Astrocyte of the cerebellum (primary cell): ENCODE measurements around the gene PPP2R1B.
"Not testable (repeated sequence)": the region's sequence is repeated elsewhere in the genome, so short reads cannot be mapped to it uniquely, and the experiment has no call there.

Experiments
- DNase-seq: peaks from one replicate; pipeline ENCODE4 v3.0.0-alpha.2; 2011; ENCODE audit warnings: low read depth
- H3K4me3 ChIP-seq: 2 replicates; pipeline ENCODE4 v1.5.1; 2011; ENCODE audit warnings: mild to moderate bottlenecking, low read depth, low read length, moderate library complexity
- CTCF ChIP-seq: IDR thresholded peaks from 2 replicates; pipeline ENCODE4 v1.5.1; 2012; ENCODE audit warnings: low read length, low read depth, moderate library complexity, mild to moderate bottlenecking; ENCODE audit errors: missing control alignments
- in situ Hi-C: cut with HindIII; loops from 2 replicates; pipeline ENCODE4 v1.10.0; 2017; ENCODE audit warnings: low sequenced_read_pairs

PPP2R1B gene

GRCh38 chr11:111788051-111788450 lies 21.9 kb upstream of the PPP2R1B start:
- no peak overlapping the region for H3K4me3 ChIP-seq
- no peak for DNase-seq
- no peak for TF ChIP-seq CTCF
- in situ Hi-C loops, result no loop called here

- H3K4me3 ChIP-seq, result no peak overlapping the region
- no peak for DNase-seq
- no peak for TF ChIP-seq CTCF
- in situ Hi-C loops, result no loop called here
Measured at GRCh38 chr11:111785886-111786412, 19.8 kb upstream of the PPP2R1B start.

GRCh38 chr11:111785076-111785475 lies 18.9 kb upstream of the PPP2R1B start:
- TF ChIP-seq CTCF, result no peak
- no peak overlapping the region for H3K4me3 ChIP-seq
- in situ Hi-C loops, result no loop called here
- DNase-seq, result no peak

- in situ Hi-C loops, DNase-seq, H3K4me3 ChIP-seq: not testable (repeated sequence)
Measured at GRCh38 chr11:111784311-111784710, 18.1 kb upstream of the PPP2R1B start.

GRCh38 chr11:111782109-111782741 lies 16.0 kb upstream of the PPP2R1B start:
- no peak for TF ChIP-seq CTCF
- no peak for DNase-seq
- in situ Hi-C loops, result no loop called here
- no peak overlapping the region for H3K4me3 ChIP-seq

GRCh38 chr11:111779118-111779517 lies 12.9 kb upstream of the PPP2R1B start:
- DNase-seq, result no peak
- no peak for TF ChIP-seq CTCF
- H3K4me3 ChIP-seq, result no peak overlapping the region
- in situ Hi-C loops, result loop anchor here (5.0 kb wide), 2 partner anchors 68 to 92 kb away; no protein-coding TSS in a partner anchor

GRCh38 chr11:111778047-111778558 lies 11.9 kb upstream of the PPP2R1B start:
- DNase-seq, result no peak
- in situ Hi-C loops, result loop anchor here (5.0 kb wide), 2 partner anchors 69 to 91 kb away; no protein-coding TSS in a partner anchor

More at GRCh38 chr11:111778047-111778558, 11.9 kb upstream of the PPP2R1B start:
- H3K4me3 ChIP-seq, result no peak overlapping the region
- TF ChIP-seq CTCF, result no peak
